H9 (cell line): ENCODE data around the gene METRN. TPM values are rescaled to one million over a fixed set of nuclear protein-coding genes. Genes with fewer than 3 reads are reported as not detected.

Source experiments
- DNase-seq: peaks from one replicate; pipeline ENCODE4 v3.0.0-alpha.2; 2017
- H2AFZ ChIP-seq: one replicate; pipeline ENCODE4 v1.6.1; 2013; ENCODE audit warnings: mild to moderate bottlenecking, low read length, control low read depth, moderate library complexity
- H2AK5ac ChIP-seq: 2 replicates; pipeline ENCODE4 v1.6.1; 2013; ENCODE audit warnings: low read length, control low read depth, mixed read lengths; ENCODE audit not compliant: insufficient read length
- H2BK120ac ChIP-seq: one replicate; pipeline ENCODE4 v1.6.1; 2013; ENCODE audit warnings: low read depth, mild to moderate bottlenecking, low read length, control low read depth, inconsistent platforms; ENCODE audit not compliant: poor library complexity, severe bottlenecking
- H2BK12ac ChIP-seq: 2 replicates; pipeline ENCODE4 v1.6.1; 2013; ENCODE audit warnings: low read length, control low read depth, mixed read lengths, low read depth; ENCODE audit not compliant: insufficient read length
- H2BK15ac ChIP-seq: 2 replicates; pipeline ENCODE4 v1.6.1; 2013; ENCODE audit warnings: low read depth, low read length, control low read depth
- H2BK20ac ChIP-seq: one replicate; pipeline ENCODE4 v1.6.1; 2013; ENCODE audit warnings: low read depth, mild to moderate bottlenecking, low read length, control low read depth, inconsistent platforms; ENCODE audit not compliant: poor library complexity, severe bottlenecking
- H2BK5ac ChIP-seq: 2 replicates; pipeline ENCODE4 v1.6.1; 2013; ENCODE audit warnings: low read length, control low read depth, mixed read lengths; ENCODE audit not compliant: insufficient read length
- H3K14ac ChIP-seq: 2 replicates; pipeline ENCODE4 v1.6.1; 2013; ENCODE audit warnings: low read length, control low read depth; ENCODE audit not compliant: insufficient read depth
- H3K18ac ChIP-seq: 2 replicates; pipeline ENCODE4 v1.6.1; 2013; ENCODE audit warnings: low read depth, mild to moderate bottlenecking, mixed read lengths, low read length, control low read depth; ENCODE audit not compliant: insufficient read length
- H3K23ac ChIP-seq: 2 replicates; pipeline ENCODE4 v1.6.1; 2013; ENCODE audit warnings: low read length, control low read depth, mixed read lengths, low read depth; ENCODE audit not compliant: insufficient read length
- H3K23me2 ChIP-seq: 2 replicates; pipeline ENCODE4 v1.6.1; 2013; ENCODE audit warnings: low read depth, mild to moderate bottlenecking, mixed read lengths, low read length, control low read depth; ENCODE audit not compliant: insufficient read length, poor library complexity, severe bottlenecking
- H3K27ac ChIP-seq: 2 replicates; pipeline ENCODE4 v1.5.1; 2013; ENCODE audit warnings: low read length, control low read depth, mixed read lengths, low read depth; ENCODE audit not compliant: insufficient read length
- H3K27me3 ChIP-seq: 2 replicates; pipeline ENCODE4 v1.6.1; 2013; ENCODE audit warnings: low read length, control low read depth, inconsistent platforms; ENCODE audit not compliant: insufficient read depth
- H3K4ac ChIP-seq: 2 replicates; pipeline ENCODE4 v1.6.1; 2013; ENCODE audit warnings: low read depth, mild to moderate bottlenecking, control low read depth, inconsistent platforms, low read length, moderate library complexity
- H3K4me1 ChIP-seq: 2 replicates; pipeline ENCODE4 v1.6.1; 2013; ENCODE audit warnings: low read length, control low read depth, inconsistent platforms; ENCODE audit not compliant: insufficient read depth
- H3K4me2 ChIP-seq: 2 replicates; pipeline ENCODE4 v1.6.1; 2013; ENCODE audit warnings: low read length, control low read depth, mixed read lengths; ENCODE audit not compliant: insufficient read length, insufficient read depth
- H3K56ac ChIP-seq: 2 replicates; pipeline ENCODE4 v1.6.1; 2013; ENCODE audit warnings: low read depth, mild to moderate bottlenecking, mixed read lengths, low read length, control low read depth; ENCODE audit not compliant: insufficient read length
- H3K79me1 ChIP-seq: 2 replicates; pipeline ENCODE4 v1.6.1; 2013; ENCODE audit warnings: low read depth, mild to moderate bottlenecking, moderate library complexity, low read length, control low read depth, inconsistent platforms; ENCODE audit not compliant: insufficient read depth, poor library complexity, severe bottlenecking
- H3K79me2 ChIP-seq: 2 replicates; pipeline ENCODE4 v1.6.1; 2013; ENCODE audit warnings: low read length, control low read depth, inconsistent platforms; ENCODE audit not compliant: insufficient read depth
- H3K9ac ChIP-seq: 2 replicates; pipeline ENCODE4 v1.6.1; 2013; ENCODE audit warnings: low read length, control low read depth, mixed read lengths; ENCODE audit not compliant: insufficient read length; ENCODE audit errors: extremely low read depth
- H3K9me3 ChIP-seq: one replicate; pipeline ENCODE4 v1.6.1; 2013; ENCODE audit warnings: low read depth, low read length, inconsistent platforms; ENCODE audit not compliant: control insufficient read depth
- H3T11ph ChIP-seq: one replicate; pipeline ENCODE4 v1.6.1; 2013; ENCODE audit warnings: mild to moderate bottlenecking, low read length, control low read depth, inconsistent platforms
- H4K20me1 ChIP-seq: one replicate; pipeline ENCODE4 v1.6.1; 2013; ENCODE audit not compliant: control insufficient read depth, insufficient read length, insufficient read depth
- H4K5ac ChIP-seq: 2 replicates; pipeline ENCODE4 v1.6.1; 2013; ENCODE audit warnings: low read depth, mild to moderate bottlenecking, mixed read lengths, low read length, control low read depth; ENCODE audit not compliant: insufficient read length
- H4K8ac ChIP-seq: replicated peaks from 2 replicates; pipeline ENCODE4 v1.6.1; 2013; ENCODE audit warnings: low read length, control low read depth, mixed read lengths, low read depth; ENCODE audit not compliant: insufficient read length
- H4K91ac ChIP-seq: 2 replicates; pipeline ENCODE4 v1.6.1; 2013; ENCODE audit warnings: low read depth, mild to moderate bottlenecking, moderate library complexity, mixed read lengths, low read length, control low read depth; ENCODE audit not compliant: insufficient read length
- H3K27ac Mint-ChIP-seq, 3 experiments: 2 replicates in 2 of 3; 3 replicates in 1 of 3; pipeline ENCODE4 v1.8.0; 2020 to 2021; ENCODE audit warnings: mixed read lengths in 3 of 3, mild to moderate bottlenecking in 1 of 3, moderate library complexity in 1 of 3
- H3K27me3 Mint-ChIP-seq: 2 replicates; pipeline ENCODE4 v1.8.0; 2021; ENCODE audit warnings: low read depth, mild to moderate bottlenecking, moderate library complexity, mixed read lengths
- H3K36me3 Mint-ChIP-seq, 3 experiments: 2 replicates in 2 of 3; 3 replicates in 1 of 3; pipeline ENCODE4 v1.8.0; 2020 to 2021; ENCODE audit warnings: low read depth in 3 of 3, mixed read lengths in 3 of 3; ENCODE audit not compliant: insufficient read depth in 1 of 3
- H3K4me1 Mint-ChIP-seq, 2 experiments: 2 replicates each; pipeline ENCODE4 v1.8.0; 2020; ENCODE audit warnings: mixed read lengths in 2 of 2
- H3K4me3 Mint-ChIP-seq, 2 experiments: 2 replicates in 1 of 2; 3 replicates in 1 of 2; pipeline ENCODE4 v1.8.0; 2020 to 2021; ENCODE audit warnings: mild to moderate bottlenecking in 2 of 2, mixed read lengths in 2 of 2, moderate library complexity in 1 of 2
- H3K9me3 Mint-ChIP-seq, 2 experiments: 2 replicates in 1 of 2; 3 replicates in 1 of 2; pipeline ENCODE4 v1.8.0; 2020; ENCODE audit warnings: mild to moderate bottlenecking in 2 of 2, mixed read lengths in 2 of 2, moderate library complexity in 1 of 2
- CTCF ChIP-seq: fragments of 200-600 bp; sonication (generic); conservative IDR thresholded peaks from 3 replicates; pipeline ENCODE4 v1.8.0; 2021; ENCODE audit warnings: antibody characterized with exemption, mild to moderate bottlenecking
- WGBS: extraction: QIAGEN DNeasy Blood & Tissue Kit; methylation state at CpG from one replicate; pipeline ENCODE4 v1.1.7; 2013; ENCODE audit warnings: missing lambda C conversion rate, low lambda C conversion rate, mixed read lengths; ENCODE audit not compliant: insufficient read length; ENCODE audit errors: extremely low coverage; 5-methylcytosine and 5-hydroxymethylcytosine counted together
- long read RNA-seq: library from polyadenylated mRNA; unstranded; transcript quantifications from one replicate; pipeline ENCODE4 v2.0.0, GENCODE V29; 2020
- total RNA-seq: library from RNA; stranded (reverse); gene quantifications from 2 replicates; pipeline ENCODE4 v1.2.1, GENCODE V29; 2021

The METRN gene
- total RNA-seq, result 26.2 and 28.9 TPM in 2 replicates
- long read RNA-seq, partial matches to known transcripts, result 0 of 36 reads
- long read RNA-seq, other reads (novel, unspliced or antisense), result 36 of 36 reads

DNA sequence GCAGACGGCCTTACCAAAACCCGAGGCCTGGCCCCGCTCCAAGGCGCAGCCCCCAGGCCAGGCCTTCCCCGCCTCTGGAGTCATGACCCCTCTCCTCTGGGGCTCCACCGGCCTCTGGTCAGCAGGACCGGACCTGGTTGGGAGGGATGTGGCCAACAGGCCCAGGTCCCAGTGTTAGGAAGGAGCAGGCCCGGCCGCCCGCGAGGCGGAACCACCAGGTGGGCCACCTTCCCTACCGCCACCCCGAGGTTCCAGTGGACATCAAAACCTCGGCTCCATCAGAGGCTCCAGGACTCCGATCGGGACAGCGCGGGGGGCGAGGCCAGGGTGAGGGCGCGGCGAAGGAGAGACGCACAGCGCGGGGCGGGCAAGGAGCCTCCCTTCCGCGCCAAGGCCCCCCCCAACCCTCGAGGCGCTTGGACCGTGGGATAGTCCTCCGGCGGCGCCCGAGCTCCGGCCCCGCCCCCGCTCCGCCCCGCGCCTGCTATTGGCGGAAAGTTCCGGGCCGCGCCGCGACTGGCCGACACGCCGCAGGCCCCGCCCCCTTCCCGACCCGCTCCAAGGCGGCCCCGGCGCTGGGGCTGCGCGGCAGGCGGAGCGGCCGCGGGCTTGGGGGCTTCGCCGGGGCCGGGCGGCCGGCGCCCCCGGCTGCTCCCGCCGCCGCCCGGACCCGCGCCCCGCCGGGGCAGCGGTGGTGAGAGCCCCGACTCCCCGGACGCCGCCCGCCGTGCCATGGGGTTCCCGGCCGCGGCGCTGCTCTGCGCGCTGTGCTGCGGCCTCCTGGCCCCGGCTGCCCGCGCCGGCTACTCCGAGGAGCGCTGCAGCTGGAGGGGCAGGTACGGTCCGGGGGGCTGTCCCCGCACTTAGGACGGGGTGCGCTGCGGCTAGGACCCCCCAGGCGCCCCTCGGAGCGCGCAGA, at the start of gene METRN:
Gene METRN (plus strand): TSS at position 561 of the 919 bp plus-strand sequence. CDS start 172 bp downstream, at position 733.
- H2BK20ac ChIP-seq, result no peak within 1 kb of the TSS
- DNase-seq, result peak; percentile 86
- no peak within 1 kb of the TSS for H4K5ac ChIP-seq
- peak within 1 kb of the TSS; percentile 55 to 78 for H3K4me3 Mint-ChIP-seq
- no peak within 1 kb of the TSS for H3K56ac ChIP-seq
- H2BK15ac ChIP-seq, result 0 out of 2 replicates have a peak within 1 kb of the TSS, but pooled peaks have one; percentile 7
- H3K27me3 ChIP-seq, result no peaks in the 10 kb centered on the region; the same call in 1 of the 2 replicates
- H3K9me3 Mint-ChIP-seq, result no peaks in the 10 kb centered on the region; a peak in 2 of 5 replicates
- H3K18ac ChIP-seq, result no peak within 1 kb of the TSS
- H4K8ac ChIP-seq, result no peak within 1 kb of the TSS
- no peaks in the 10 kb centered on the region for H3K79me2 ChIP-seq
- no peak within 1 kb of the TSS for H3T11ph ChIP-seq
- no peak within 1 kb of the TSS for H3K23ac ChIP-seq
- H3K27ac Mint-ChIP-seq, result no peak within 1 kb of the TSS
- no peak for TF ChIP-seq CTCF
- no peak within 1 kb of the TSS for H2BK5ac ChIP-seq
- no peaks in the 10 kb centered on the region for H3K79me1 ChIP-seq
- no peak within 1 kb of the TSS for H3K27ac ChIP-seq
- H2AK5ac ChIP-seq, result no peak within 1 kb of the TSS
- H3K9me3 ChIP-seq, result no peaks in the 10 kb centered on the region
- peak within 1 kb of the TSS; percentile 30 for H3K4me2 ChIP-seq
- H3K4ac ChIP-seq, result no peak within 1 kb of the TSS
- H3K4me1 Mint-ChIP-seq, result peaks cover 13 to 27% of the 10 kb centered on the region in 2 experiments
- H2AFZ ChIP-seq, result no peak within 1 kb of the TSS
- no peak within 1 kb of the TSS for H2BK120ac ChIP-seq
- no CpG with 5 or more reads among the region's 108 CpGs for WGBS
- peaks cover 8% of the 10 kb centered on the region for H3K23me2 ChIP-seq
- no peaks in the 10 kb centered on the region for H3K4me1 ChIP-seq
- no peak within 1 kb of the TSS for H2BK12ac ChIP-seq
- H3K27me3 Mint-ChIP-seq, result peaks cover 62% of the 10 kb centered on the region
- no peaks in the 10 kb centered on the region for H3K36me3 Mint-ChIP-seq
- H4K91ac ChIP-seq, result no peak within 1 kb of the TSS
- no peak within 1 kb of the TSS; the same call in 1 of the 2 replicates for H3K14ac ChIP-seq
- H4K20me1 ChIP-seq, result no peaks in the 10 kb centered on the region
- H3K9ac ChIP-seq, result no peak within 1 kb of the TSS
